Measurements from ENCODE around the gene OR5V1.

DNA sequence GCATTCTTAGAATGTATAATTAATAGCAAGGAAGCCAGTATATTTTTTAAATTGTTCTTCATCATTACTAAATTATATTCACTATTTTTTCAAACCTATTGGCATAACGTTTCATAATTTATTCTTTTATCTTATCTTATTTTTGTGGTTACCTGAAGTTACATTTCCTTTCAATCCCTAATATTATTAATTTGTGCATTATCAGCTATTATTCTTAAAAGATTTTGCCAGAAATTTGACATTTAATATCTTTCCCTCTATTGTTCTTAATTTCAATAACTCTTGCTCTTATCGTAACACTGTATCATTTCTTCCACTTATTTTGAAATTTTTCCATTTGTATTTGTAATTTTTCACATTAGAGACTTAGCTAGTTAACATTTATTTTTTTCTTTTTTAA, 48.7 kb downstream of the OR5V1 start:
- TF ChIP-seq, protein P1, sequence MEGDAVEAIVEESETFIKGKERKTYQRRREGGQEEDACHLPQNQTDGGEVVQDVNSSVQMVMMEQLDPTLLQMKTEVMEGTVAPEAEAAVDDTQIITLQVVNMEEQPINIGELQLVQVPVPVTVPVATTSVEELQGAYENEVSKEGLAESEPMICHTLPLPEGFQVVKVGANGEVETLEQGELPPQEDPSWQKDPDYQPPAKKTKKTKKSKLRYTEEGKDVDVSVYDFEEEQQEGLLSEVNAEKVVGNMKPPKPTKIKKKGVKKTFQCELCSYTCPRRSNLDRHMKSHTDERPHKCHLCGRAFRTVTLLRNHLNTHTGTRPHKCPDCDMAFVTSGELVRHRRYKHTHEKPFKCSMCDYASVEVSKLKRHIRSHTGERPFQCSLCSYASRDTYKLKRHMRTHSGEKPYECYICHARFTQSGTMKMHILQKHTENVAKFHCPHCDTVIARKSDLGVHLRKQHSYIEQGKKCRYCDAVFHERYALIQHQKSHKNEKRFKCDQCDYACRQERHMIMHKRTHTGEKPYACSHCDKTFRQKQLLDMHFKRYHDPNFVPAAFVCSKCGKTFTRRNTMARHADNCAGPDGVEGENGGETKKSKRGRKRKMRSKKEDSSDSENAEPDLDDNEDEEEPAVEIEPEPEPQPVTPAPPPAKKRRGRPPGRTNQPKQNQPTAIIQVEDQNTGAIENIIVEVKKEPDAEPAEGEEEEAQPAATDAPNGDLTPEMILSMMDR (IDR thresholded peaks at IDR 0.05; ENCODE audit: low read length): no peak
- no peak for TF ChIP-seq EZH2 (IDR thresholded peaks at IDR 0.05; ENCODE audit: borderline replicate concordance, low read length)
